GM23248 (cell line): ENCODE data around the gene MOB2.

Source experiments
- EZH2 ChIP-seq: fragments of 200-600 bp; sonication (generic); IDR thresholded peaks from 2 replicates; pipeline ENCODE4 v1.6.1; 2018; ENCODE audit warnings: antibody characterized with exemption, mild to moderate bottlenecking; ENCODE audit not compliant: insufficient read depth, poor library complexity, severe bottlenecking
- EZH2phosphoT487 ChIP-seq: fragments of 200-600 bp; sonication (generic); IDR thresholded peaks from 2 replicates; pipeline ENCODE4 v1.6.1; 2018; ENCODE audit warnings: antibody characterized with exemption, moderate library complexity, mild to moderate bottlenecking, low read depth; ENCODE audit not compliant: insufficient read depth

GRCh38 chr11:1504138-1504537, 17.6 kb upstream of the MOB2 start:
- TF ChIP-seq EZH2 = no peak
- TF ChIP-seq EZH2phosphoT487 = no peak
